ENCODE measurements around the gene WNT7B.

The WNT7B gene

GRCh38 chr22:45969801-45970470 is 7.0 kb downstream of the WNT7B start:
- no peak for DNase-seq

- DNase-seq = no peak
Measured at GRCh38 chr22:45969414-45969799, 7.6 kb downstream of the WNT7B start.

- DNase-seq = no peak
Measured at GRCh38 chr22:45968751-45969413, 8.1 kb downstream of the WNT7B start.

- no peak for DNase-seq
Measured at GRCh38 chr22:45968003-45968650, 8.8 kb downstream of the WNT7B start.

GRCh38 chr22:45966895-45967365 is 10.0 kb downstream of the WNT7B start:
- no peak for DNase-seq

- no peak for DNase-seq
Measured at GRCh38 chr22:45966320-45966894, 10.6 kb downstream of the WNT7B start.

- no peak for DNase-seq
Measured at GRCh38 chr22:45965563-45965962, 11.4 kb downstream of the WNT7B start.

GRCh38 chr22:45964926-45965527 is 11.9 kb downstream of the WNT7B start:
- DNase-seq = no peak

- no peak for DNase-seq
Measured at GRCh38 chr22:45964372-45964771, 12.6 kb downstream of the WNT7B start.

GRCh38 chr22:45963821-45964220 is 13.1 kb downstream of the WNT7B start:
- DNase-seq = no peak

- no peak for DNase-seq
Measured at GRCh38 chr22:45962756-45963324, 14.1 kb downstream of the WNT7B start.

- no peak for DNase-seq
Measured at GRCh38 chr22:45962434-45962718, 14.6 kb downstream of the WNT7B start.

- DNase-seq = no peak
Measured at GRCh38 chr22:45961679-45962433, 15.1 kb downstream of the WNT7B start.

GRCh38 chr22:45960477-45961386 is 16.2 kb downstream of the WNT7B start:
- no peak for DNase-seq

- DNase-seq = no peak
Measured at GRCh38 chr22:45959719-45960476, 17.1 kb downstream of the WNT7B start.

- no peak for DNase-seq
Measured at GRCh38 chr22:45958971-45959370, 18.0 kb downstream of the WNT7B start.

GRCh38 chr22:45957826-45958225 is 19.1 kb downstream of the WNT7B start:
- no peak for DNase-seq

- no peak for DNase-seq
Measured at GRCh38 chr22:45953178-45953577, 23.8 kb downstream of the WNT7B start.

GRCh38 chr22:45952553-45952952 is 24.4 kb downstream of the WNT7B start:
- DNase-seq = no peak

GRCh38 chr22:45952151-45952550 is 24.8 kb downstream of the WNT7B start:
- no peak for DNase-seq

GRCh38 chr22:45949891-45950290 is 27.1 kb downstream of the WNT7B start:
- no peak for DNase-seq

All from stimulated activated CD4-positive, alpha-beta T cell treated with anti-CD3 and anti-CD28 coated beads, Interleukin-12 subunit alpha, Interleukin-12 subunit beta, amount 100 ng/mL, for 4 hours (primary cell).